Measurements from ENCODE around the gene TPSB2.

The TPSB2 gene

DNA sequence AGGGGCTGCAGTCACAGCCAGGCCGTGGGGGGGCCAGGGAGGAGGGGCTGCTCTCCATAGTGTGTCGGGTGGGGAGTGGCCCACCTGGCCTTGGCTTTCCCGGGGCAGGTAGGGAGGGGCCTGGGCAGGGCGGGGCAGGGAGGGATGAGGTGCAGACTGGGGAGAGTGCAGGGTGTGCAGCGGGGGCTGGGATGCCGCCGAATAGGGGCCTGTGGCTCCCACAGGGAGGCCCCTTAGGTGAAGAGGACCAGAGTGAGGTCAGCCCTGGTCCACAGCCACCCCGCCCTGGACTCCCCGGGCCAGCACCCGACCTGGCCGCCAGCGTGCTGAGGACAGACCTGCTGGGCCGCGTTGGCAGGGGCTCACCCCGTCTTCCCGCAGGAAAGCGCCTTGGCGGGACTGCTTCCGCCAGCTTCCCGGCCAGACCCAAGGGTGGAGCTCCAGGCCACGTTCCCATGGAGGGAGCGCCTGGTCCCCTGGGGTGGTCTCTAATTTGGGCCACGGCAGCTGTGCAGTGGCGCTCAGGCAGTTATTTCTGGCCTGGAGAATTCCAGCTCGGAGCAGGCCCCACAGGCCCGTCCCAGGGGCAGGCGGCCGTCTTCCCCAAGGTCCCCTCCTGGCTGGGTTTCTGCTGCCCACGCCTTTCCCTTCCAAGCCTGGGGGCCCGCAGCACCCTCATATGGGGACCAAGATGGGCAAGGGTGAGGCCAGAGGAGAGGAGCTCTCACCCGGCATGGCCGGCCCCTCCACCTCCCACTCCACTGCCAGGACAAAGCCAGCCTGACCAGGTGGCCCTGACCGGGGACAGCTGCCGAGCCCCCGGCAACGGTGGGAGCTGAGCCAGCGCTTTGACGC is 49.2 kb downstream of the TPSB2 start:
- DNase-seq: no peak

Measured in MV-4-11 (cell line).